ENCODE measurements around the gene CYTH3.
"Not testable (repeated sequence)": the region's sequence is repeated elsewhere in the genome, so short reads cannot be mapped to it uniquely, and the experiment has no call there.

The CYTH3 gene

GRCh38 chr7:6198689-6199595 lies 73.5 kb downstream of the CYTH3 start:
- DNase-seq (ENCODE audit: low read depth) = no peak

- no peak for DNase-seq (ENCODE audit: low read depth)
Observed at GRCh38 chr7:6197801-6198551, 74.4 kb downstream of the CYTH3 start.

- DNase-seq (ENCODE audit: low read depth) = no peak
Observed at GRCh38 chr7:6193709-6194108, 78.7 kb downstream of the CYTH3 start.

- DNase-seq (ENCODE audit: low read depth) = not testable (repeated sequence)
Observed at GRCh38 chr7:6190563-6190962, 81.9 kb downstream of the CYTH3 start.

GRCh38 chr7:6188389-6188788 lies 84.0 kb downstream of the CYTH3 start:
- no peak for DNase-seq (ENCODE audit: low read depth)

- no peak for DNase-seq (ENCODE audit: low read depth)
Observed at GRCh38 chr7:6186577-6186976, 85.8 kb downstream of the CYTH3 start.

GRCh38 chr7:6182993-6183392 lies 89.4 kb downstream of the CYTH3 start:
- no peak for DNase-seq (ENCODE audit: low read depth)

- DNase-seq (ENCODE audit: low read depth) = no peak
Observed at GRCh38 chr7:6181136-6181535, 91.3 kb downstream of the CYTH3 start.

GRCh38 chr7:6180344-6180725 lies 92.1 kb downstream of the CYTH3 start:
- no peak for DNase-seq (ENCODE audit: low read depth)

- no peak for DNase-seq (ENCODE audit: low read depth)
Observed at GRCh38 chr7:6179620-6180343, 92.6 kb downstream of the CYTH3 start.

- DNase-seq (ENCODE audit: low read depth) = no peak
Observed at GRCh38 chr7:6178298-6179029, 94.0 kb downstream of the CYTH3 start.

GRCh38 chr7:6175645-6176044 lies 96.8 kb downstream of the CYTH3 start:
- DNase-seq (ENCODE audit: low read depth) = peak; percentile 44

GRCh38 chr7:6172910-6173295 lies 99.5 kb downstream of the CYTH3 start:
- no peak for DNase-seq (ENCODE audit: low read depth)

GRCh38 chr7:6172224-6172909 lies 100.1 kb downstream of the CYTH3 start:
- no peak for DNase-seq (ENCODE audit: low read depth)

- no peak for DNase-seq (ENCODE audit: low read depth)
Observed at GRCh38 chr7:6171532-6172223, 100.7 kb downstream of the CYTH3 start.

- DNase-seq (ENCODE audit: low read depth) = no peak
Observed at GRCh38 chr7:6170571-6171531, 101.6 kb downstream of the CYTH3 start.

GRCh38 chr7:6169805-6170520 lies 102.5 kb downstream of the CYTH3 start:
- no peak for DNase-seq (ENCODE audit: low read depth)

GRCh38 chr7:6168477-6168868 lies 104.0 kb downstream of the CYTH3 start:
- no peak for DNase-seq (ENCODE audit: low read depth)
